ENCODE results near the gene CAMKK1.

CAMKK1 gene

GRCh38 chr17:3927628-3928340, 34.9 kb upstream of the CAMKK1 start:
- Histone ChIP-seq H3K18ac (ENCODE audit: low read depth in 1 of 2, low read length in 2 of 2) (peak overlapping the region in 1 of 2 experiments; percentile 14), H2BK120ac (ENCODE audit: low read depth, low read length) (no peak overlapping the region), H3K14ac (ENCODE audit: low read length in 2 of 2) (no peak overlapping the region), H3K36me3 (ENCODE audit: control insufficient read depth in 1 of 2, insufficient read depth in 2 of 2, low read depth in 1 of 2, low read length in 2 of 2) (no peaks in the 10 kb centered on the region), H3K9me3 (ENCODE audit: control insufficient read depth, low read length) (no peaks in the 10 kb centered on the region), H2BK5ac (ENCODE audit: low read depth, low read length, poor library complexity, severe bottlenecking) (no peak overlapping the region), H3K4me2 (ENCODE audit: low read length, poor library complexity, severe bottlenecking) (no peak overlapping the region), H3K4me1 (ENCODE audit: control insufficient read depth, insufficient read depth, low read depth, low read length) (peaks cover 7% of the 10 kb centered on the region), H3K79me1 (replicated peaks; ENCODE audit: low read length, poor library complexity, severe bottlenecking) (no peaks in the 10 kb centered on the region), H2AFZ (ENCODE audit: low read depth, low read length) (no peak overlapping the region), H3K27me3 (ENCODE audit: control insufficient read depth in 1 of 2, insufficient read depth in 1 of 2, low read length in 2 of 2) (peaks cover 26 to 29% of the 10 kb centered on the region in 2 experiments), H3K4me3 (ENCODE audit: insufficient read depth in 1 of 2, low read depth in 1 of 2, low read length in 2 of 2) (no peak overlapping the region), H2BK15ac (ENCODE audit: low read depth, poor library complexity, severe bottlenecking) (no peak overlapping the region), H3K23ac (ENCODE audit: low read length in 2 of 2) (no peak overlapping the region), H4K91ac (ENCODE audit: low read length) (peak overlapping the region; percentile 22), H3K27ac (ENCODE audit: low read length, poor library complexity, severe bottlenecking) (no peak overlapping the region), H3K4ac (ENCODE audit: low read depth in 1 of 2, low read length in 2 of 2) (no peak overlapping the region), H2BK12ac (ENCODE audit: low read length in 2 of 2) (no peak overlapping the region), H4K8ac (ENCODE audit: low read length) (peak overlapping the region; percentile 40), H2AK5ac (ENCODE audit: low read length, severe bottlenecking) (no peak overlapping the region), H3K9ac (ENCODE audit: low read length) (no peak overlapping the region)
- DNase-seq, result no peak
- WGBS, result 79% methylated on average over 15 of the region's 15 CpGs

- Histone ChIP-seq H3K18ac (ENCODE audit: low read depth in 1 of 2, low read length in 2 of 2) (no peak overlapping the region), H3K4me1 (ENCODE audit: control insufficient read depth, insufficient read depth, low read depth, low read length) (peaks cover 7% of the 10 kb centered on the region), H2BK12ac (ENCODE audit: low read length in 2 of 2) (peak overlapping the region in 1 of 2 experiments; percentile 61), H3K23ac (ENCODE audit: low read length in 2 of 2) (no peak overlapping the region), H3K27ac (ENCODE audit: low read length, poor library complexity, severe bottlenecking) (no peak overlapping the region), H2BK5ac (ENCODE audit: low read depth, low read length, poor library complexity, severe bottlenecking) (no peak overlapping the region), H2AK5ac (ENCODE audit: low read length, severe bottlenecking) (no peak overlapping the region), H3K4me2 (ENCODE audit: low read length, poor library complexity, severe bottlenecking) (no peak overlapping the region), H3K4me3 (ENCODE audit: insufficient read depth in 1 of 2, low read depth in 1 of 2, low read length in 2 of 2) (no peak overlapping the region), H3K4ac (ENCODE audit: low read depth in 1 of 2, low read length in 2 of 2) (no peak overlapping the region), H4K8ac (ENCODE audit: low read length) (no peak overlapping the region), H3K9ac (ENCODE audit: low read length) (no peak overlapping the region), H3K14ac (ENCODE audit: low read length in 2 of 2) (peak overlapping the region in 1 of 2 experiments; percentile 85), H3K79me1 (replicated peaks; ENCODE audit: low read length, poor library complexity, severe bottlenecking) (no peaks in the 10 kb centered on the region), H3K9me3 (ENCODE audit: control insufficient read depth, low read length) (no peaks in the 10 kb centered on the region), H3K36me3 (ENCODE audit: control insufficient read depth in 1 of 2, insufficient read depth in 2 of 2, low read depth in 1 of 2, low read length in 2 of 2) (no peaks in the 10 kb centered on the region), H2BK120ac (ENCODE audit: low read depth, low read length) (no peak overlapping the region), H2BK15ac (ENCODE audit: low read depth, poor library complexity, severe bottlenecking) (no peak overlapping the region), H2AFZ (ENCODE audit: low read depth, low read length) (no peak overlapping the region), H3K27me3 (ENCODE audit: control insufficient read depth in 1 of 2, insufficient read depth in 1 of 2, low read length in 2 of 2) (peaks cover 29% of the 10 kb centered on the region in 2 experiments), H4K91ac (ENCODE audit: low read length) (peak overlapping the region; percentile 22)
- 82% methylated on average over 12 of the region's 16 CpGs for WGBS
- DNase-seq, result no peak
These were observed 34.2 kb upstream of the CAMKK1 start for GRCh38 chr17:3926860-3927627.

DNA sequence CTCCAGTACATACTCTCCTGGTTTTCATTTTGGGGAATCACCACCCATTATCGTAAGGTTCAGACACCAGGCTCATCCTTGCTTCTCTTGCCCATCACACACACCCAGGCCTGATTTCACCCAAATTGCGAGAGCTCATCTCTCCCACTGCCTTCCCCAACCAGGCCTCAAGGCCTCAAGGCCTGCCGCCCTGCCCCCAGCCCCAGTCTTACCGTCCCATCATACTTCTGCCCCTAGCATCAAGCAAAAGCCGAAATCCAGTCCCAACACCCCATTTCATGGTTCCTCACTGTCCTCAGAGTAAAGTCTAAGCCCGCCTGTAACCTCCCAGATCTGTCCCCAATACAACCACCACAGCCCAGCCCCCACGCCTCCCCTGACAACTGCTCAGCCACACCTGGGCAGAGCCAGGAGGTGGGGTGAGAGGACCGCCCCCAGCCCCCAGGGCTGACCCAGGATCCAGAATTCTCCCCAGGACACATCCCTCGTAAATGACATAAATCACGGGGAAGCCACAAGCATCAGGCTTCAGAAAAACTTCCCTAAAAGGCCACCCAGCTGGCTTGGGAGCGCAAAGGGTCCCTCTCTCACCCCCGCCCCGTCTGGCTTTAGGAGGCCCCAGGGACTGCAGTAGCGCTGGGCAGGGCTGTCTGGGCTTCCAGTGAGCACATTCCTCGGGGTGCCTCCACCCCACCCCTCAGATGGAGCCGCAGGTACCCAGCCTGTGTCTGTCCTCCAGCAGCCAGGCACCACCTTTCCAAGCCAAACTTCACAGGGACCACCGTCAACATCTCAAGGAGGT, 33.0 kb upstream of the CAMKK1 start:
- no peaks in the 10 kb centered on the region for H3K79me1 ChIP-seq (replicated peaks; ENCODE audit: low read length, poor library complexity, severe bottlenecking)
- H2BK12ac ChIP-seq (ENCODE audit: low read length in 2 of 2), result peak overlapping the region in 1 of 2 experiments; percentile 12
- no peak overlapping the region for H3K4me2 ChIP-seq (ENCODE audit: low read length, poor library complexity, severe bottlenecking)
- H3K36me3 ChIP-seq (ENCODE audit: control insufficient read depth in 1 of 2, insufficient read depth in 2 of 2, low read depth in 1 of 2, low read length in 2 of 2), result no peaks in the 10 kb centered on the region
- H2AFZ ChIP-seq (ENCODE audit: low read depth, low read length), result no peak overlapping the region
- no peaks in the 10 kb centered on the region for H3K9me3 ChIP-seq (ENCODE audit: control insufficient read depth, low read length)
- H3K4ac ChIP-seq (ENCODE audit: low read depth in 1 of 2, low read length in 2 of 2), result no peak overlapping the region
- H2BK15ac ChIP-seq (ENCODE audit: low read depth, poor library complexity, severe bottlenecking), result no peak overlapping the region
- no peak overlapping the region for H2BK120ac ChIP-seq (ENCODE audit: low read depth, low read length)
- H3K18ac ChIP-seq (ENCODE audit: low read depth in 1 of 2, low read length in 2 of 2), result peak overlapping the region in 1 of 2 experiments; percentile 58
- peaks cover 14% of the 10 kb centered on the region for H3K4me1 ChIP-seq (ENCODE audit: control insufficient read depth, insufficient read depth, low read depth, low read length)
- no peak overlapping the region for H3K27ac ChIP-seq (ENCODE audit: low read length, poor library complexity, severe bottlenecking)
- peak overlapping the region; percentile 36 for H4K8ac ChIP-seq (ENCODE audit: low read length)
- no peak for DNase-seq
- H2AK5ac ChIP-seq (ENCODE audit: low read length, severe bottlenecking), result no peak overlapping the region
- peak overlapping the region; percentile 28 for H4K91ac ChIP-seq (ENCODE audit: low read length)
- H3K27me3 ChIP-seq (ENCODE audit: control insufficient read depth in 1 of 2, insufficient read depth in 1 of 2, low read length in 2 of 2), result peaks cover 29% of the 10 kb centered on the region in 2 experiments
- H2BK5ac ChIP-seq (ENCODE audit: low read depth, low read length, poor library complexity, severe bottlenecking), result no peak overlapping the region
- H3K4me3 ChIP-seq (ENCODE audit: insufficient read depth in 1 of 2, low read depth in 1 of 2, low read length in 2 of 2), result no peak overlapping the region
- WGBS, result 80% methylated on average over 16 of the region's 17 CpGs
- no peak overlapping the region for H3K14ac ChIP-seq (ENCODE audit: low read length in 2 of 2)
- peak overlapping the region in 1 of 2 experiments; percentile 2 for H3K23ac ChIP-seq (ENCODE audit: low read length in 2 of 2)
- no peak overlapping the region for H3K9ac ChIP-seq (ENCODE audit: low read length)
